HEK293 (cell line): ENCODE measurements around the gene ATP10A.

Source experiments
- CTCF ChIA-PET: fragments of 350-600 bp; formaldehyde crosslinking; extraction: SDS; loops from one replicate; lab custom pipeline; 2021; ENCODE audit warnings: antibody characterized with exemption; lab: Yijun Ruan, JAX
- POLR2A ChIA-PET: fragments of 300-600 bp; formaldehyde crosslinking; extraction: SDS; loops from one replicate; lab custom pipeline; 2020; ENCODE audit warnings: antibody characterized with exemption, inconsistent platforms; lab: Yijun Ruan, JAX
- H3K27ac ChIP-seq: fragments of 200-500 bp; sonication (Bioruptor generic); 2 replicates; pipeline ENCODE4 v1.5.1; 2014; ENCODE audit warnings: low read depth, low read length, control low read depth, inconsistent platforms; ENCODE audit errors: extremely low read depth
- H3K36me3 ChIP-seq, 2 experiments: fragments of 200-500 bp in 1 of 2; sonication (Bioruptor generic) in 1 of 2; 1 replicate in 1 of 2; 2 replicates in 1 of 2; pipeline ENCODE4 v1.5.1; 2014 to 2017; ENCODE audit warnings: inconsistent platforms in 2 of 2, low read length in 2 of 2; ENCODE audit not compliant: control insufficient read depth in 2 of 2, insufficient read depth in 1 of 2
- H3K4me1 ChIP-seq: fragments of 200-500 bp; sonication (Bioruptor generic); 2 replicates; pipeline ENCODE4 v1.5.1; 2014; ENCODE audit warnings: mild to moderate bottlenecking, low read length, inconsistent platforms; ENCODE audit not compliant: control insufficient read depth, insufficient read depth
- H3K4me3 ChIP-seq: 2 replicates; pipeline ENCODE4 v1.5.1; 2011; ENCODE audit warnings: low read depth, mild to moderate bottlenecking, control low read depth, low read length, moderate library complexity
- H3K9me3 ChIP-seq: fragments of 200-500 bp; sonication (Bioruptor generic); 2 replicates; pipeline ENCODE4 v1.5.1; 2014; ENCODE audit warnings: low read depth, low read length, inconsistent platforms; ENCODE audit not compliant: control insufficient read depth, insufficient read depth
- IKZF3 ChIP-seq: fragments of 450-650 bp; IDR thresholded peaks from 2 replicates; pipeline ENCODE4 v1.5.0; 2018; ENCODE audit warnings: missing biosample characterization, mild to moderate bottlenecking, missing genetic modification characterization, moderate library complexity
- PRDM2 ChIP-seq: fragments of 450-650 bp; formaldehyde crosslinking; IDR thresholded peaks from 2 replicates; pipeline ENCODE4 v1.5.1; 2016; ENCODE audit warnings: missing biosample characterization, missing genetic modification characterization, borderline replicate concordance
- SCRT2 ChIP-seq: fragments of 450-650 bp; formaldehyde crosslinking; IDR thresholded peaks from 2 replicates; pipeline ENCODE4 v1.5.1; 2016; ENCODE audit warnings: missing biosample characterization, missing genetic modification characterization
- SP7 ChIP-seq: fragments of 450-650 bp; formaldehyde crosslinking; IDR thresholded peaks from 2 replicates; pipeline ENCODE4 v1.5.1; 2016; ENCODE audit warnings: missing biosample characterization, missing genetic modification characterization
- YY2 ChIP-seq: fragments of 450-650 bp; formaldehyde crosslinking; IDR thresholded peaks from 2 replicates; pipeline ENCODE4 v1.5.1; 2016; ENCODE audit warnings: missing biosample characterization, missing genetic modification characterization
- ZBTB7A ChIP-seq: fragments of 450-650 bp; formaldehyde crosslinking; IDR thresholded peaks from 2 replicates; pipeline ENCODE4 v1.5.1; 2016; ENCODE audit warnings: low read depth, missing biosample characterization, missing genetic modification characterization
- ZNF10 ChIP-seq: fragments of 450-650 bp; formaldehyde crosslinking; IDR thresholded peaks from 2 replicates; pipeline ENCODE4 v1.5.1; 2017; ENCODE audit warnings: missing biosample characterization, missing genetic modification characterization
- ZNF223 ChIP-seq: fragments of 450-650 bp; formaldehyde crosslinking; IDR thresholded peaks from 2 replicates; pipeline ENCODE4 v1.5.1; 2016; ENCODE audit warnings: missing biosample characterization, missing genetic modification characterization
- ZNF350 ChIP-seq: fragments of 450-650 bp; formaldehyde crosslinking; IDR thresholded peaks from 2 replicates; pipeline ENCODE4 v1.5.0; 2017; ENCODE audit warnings: missing biosample characterization, mild to moderate bottlenecking, missing genetic modification characterization
- ZNF366 ChIP-seq: fragments of 450-650 bp; formaldehyde crosslinking; conservative IDR thresholded peaks from 2 replicates; pipeline ENCODE4 v1.5.1; 2016; ENCODE audit warnings: missing biosample characterization, missing genetic modification characterization
- ZNF510 ChIP-seq: fragments of 450-650 bp; formaldehyde crosslinking; IDR thresholded peaks from 2 replicates; pipeline ENCODE4 v1.5.1; 2018; ENCODE audit warnings: mild to moderate bottlenecking, missing genetic modification characterization, missing biosample characterization; ENCODE audit not compliant: insufficient replicate concordance
- ZNF560 ChIP-seq: fragments of 450-650 bp; formaldehyde crosslinking; IDR thresholded peaks from 2 replicates; pipeline ENCODE4 v1.5.1; 2017; ENCODE audit warnings: missing biosample characterization, missing genetic modification characterization, borderline replicate concordance
- ZNF626 ChIP-seq: fragments of 450-650 bp; sonication (Bioruptor Pico); formaldehyde crosslinking; IDR thresholded peaks from 2 replicates; pipeline ENCODE4 v1.5.1; 2018; ENCODE audit warnings: missing biosample characterization, missing genetic modification characterization, inconsistent platforms
- ZNF776 ChIP-seq: fragments of 450-650 bp; formaldehyde crosslinking; IDR thresholded peaks from 2 replicates; pipeline ENCODE4 v1.5.0; 2017; ENCODE audit warnings: missing biosample characterization, missing genetic modification characterization, borderline replicate concordance
- TF ChIP-seq, protein P1 (sequence below): fragments of 450-650 bp; formaldehyde crosslinking; optimal IDR thresholded peaks from 2 replicates; pipeline ENCODE3; 2016; ENCODE audit warnings: missing biosample characterization, mild to moderate bottlenecking, missing genetic modification characterization
- TF ChIP-seq, protein P2 (sequence below): fragments of 450-650 bp; formaldehyde crosslinking; IDR thresholded peaks from 2 replicates; pipeline ENCODE4 v1.5.1; 2016; ENCODE audit warnings: missing biosample characterization, missing genetic modification characterization
- TF ChIP-seq, protein P3 (sequence below): fragments of 450-650 bp; formaldehyde crosslinking; IDR thresholded peaks from 2 replicates; pipeline ENCODE4 v1.5.1; 2016; ENCODE audit warnings: missing biosample characterization, missing genetic modification characterization
- TF ChIP-seq, protein P4 (sequence below): fragments of 450-650 bp; formaldehyde crosslinking; IDR thresholded peaks from 2 replicates; pipeline ENCODE4 v1.5.1; 2016; ENCODE audit warnings: missing biosample characterization, missing genetic modification characterization
- TF ChIP-seq, protein P5 (sequence below): fragments of 450-650 bp; IDR thresholded peaks from 2 replicates; pipeline ENCODE4 v1.5.1; 2018; ENCODE audit warnings: missing biosample characterization, missing genetic modification characterization

The ATP10A gene

DNA sequence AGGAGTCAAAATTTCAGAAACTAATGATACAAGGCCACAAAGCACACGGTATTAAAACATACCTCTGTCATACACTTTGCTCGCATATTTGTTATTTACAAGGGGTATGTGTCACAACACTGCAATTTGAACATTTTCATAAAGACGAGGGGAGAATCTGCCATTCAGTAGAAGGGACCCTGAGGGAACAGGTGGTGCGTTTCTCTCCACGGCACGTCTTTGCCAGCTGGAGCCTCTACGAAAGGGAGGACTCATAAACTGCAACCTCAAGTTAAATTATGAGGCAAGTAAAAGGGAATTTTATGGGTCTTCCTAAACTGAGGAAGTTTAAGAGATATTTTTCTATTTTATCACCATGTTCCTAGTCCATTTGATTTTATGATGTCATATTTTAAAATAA is 19.1 kb downstream of the ATP10A start:
- no peaks in the 10 kb centered on the region for H3K9me3 ChIP-seq
- CTCF ChIA-PET = no interaction called here
- TF ChIP-seq ZNF366 (tag by site-specific recombination) = no peak
- no peak for TF ChIP-seq ZNF510 (tag by site-specific recombination)
- no peak for TF ChIP-seq ZNF776 (tag by site-specific recombination)
- no peak for TF ChIP-seq ZNF560 (tag by site-specific recombination)
- TF ChIP-seq, protein P1, sequence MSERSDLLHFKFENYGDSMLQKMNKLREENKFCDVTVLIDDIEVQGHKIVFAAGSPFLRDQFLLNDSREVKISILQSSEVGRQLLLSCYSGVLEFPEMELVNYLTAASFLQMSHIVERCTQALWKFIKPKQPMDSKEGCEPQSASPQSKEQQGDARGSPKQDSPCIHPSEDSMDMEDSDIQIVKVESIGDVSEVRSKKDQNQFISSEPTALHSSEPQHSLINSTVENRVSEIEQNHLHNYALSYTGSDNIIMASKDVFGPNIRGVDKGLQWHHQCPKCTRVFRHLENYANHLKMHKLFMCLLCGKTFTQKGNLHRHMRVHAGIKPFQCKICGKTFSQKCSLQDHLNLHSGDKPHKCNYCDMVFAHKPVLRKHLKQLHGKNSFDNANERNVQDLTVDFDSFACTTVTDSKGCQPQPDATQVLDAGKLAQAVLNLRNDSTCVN (tag by site-specific recombination) = no peak
- TF ChIP-seq ZNF10 (tag by site-specific recombination) = no peak
- TF ChIP-seq, protein P2, sequence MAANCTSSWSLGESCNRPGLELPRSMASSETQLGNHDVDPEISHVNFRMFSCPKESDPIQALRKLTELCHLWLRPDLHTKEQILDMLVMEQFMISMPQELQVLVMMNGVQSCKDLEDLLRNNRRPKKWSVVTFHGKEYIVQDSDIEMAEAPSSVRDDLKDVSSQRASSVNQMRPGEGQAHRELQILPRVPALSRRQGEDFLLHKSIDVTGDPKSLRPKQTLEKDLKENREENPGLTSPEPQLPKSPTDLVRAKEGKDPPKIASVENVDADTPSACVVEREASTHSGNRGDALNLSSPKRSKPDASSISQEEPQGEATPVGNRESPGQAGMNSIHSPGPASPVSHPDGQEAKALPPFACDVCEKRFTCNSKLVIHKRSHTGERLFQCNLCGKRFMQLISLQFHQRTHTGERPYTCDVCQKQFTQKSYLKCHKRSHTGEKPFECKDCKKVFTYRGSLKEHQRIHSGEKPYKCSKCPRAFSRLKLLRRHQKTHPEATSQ (tag by site-specific recombination) = no peak
- TF ChIP-seq IKZF3 = no peak
- no peak for TF ChIP-seq ZNF350
- no peak for TF ChIP-seq ZNF626 (tag by site-specific recombination)
- TF ChIP-seq, protein P3, sequence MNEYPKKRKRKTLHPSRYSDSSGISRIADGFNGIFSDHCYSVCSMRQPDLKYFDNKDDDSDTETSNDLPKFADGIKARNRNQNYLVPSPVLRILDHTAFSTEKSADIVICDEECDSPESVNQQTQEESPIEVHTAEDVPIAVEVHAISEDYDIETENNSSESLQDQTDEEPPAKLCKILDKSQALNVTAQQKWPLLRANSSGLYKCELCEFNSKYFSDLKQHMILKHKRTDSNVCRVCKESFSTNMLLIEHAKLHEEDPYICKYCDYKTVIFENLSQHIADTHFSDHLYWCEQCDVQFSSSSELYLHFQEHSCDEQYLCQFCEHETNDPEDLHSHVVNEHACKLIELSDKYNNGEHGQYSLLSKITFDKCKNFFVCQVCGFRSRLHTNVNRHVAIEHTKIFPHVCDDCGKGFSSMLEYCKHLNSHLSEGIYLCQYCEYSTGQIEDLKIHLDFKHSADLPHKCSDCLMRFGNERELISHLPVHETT (tag by site-specific recombination) = no peak
- no peak for TF ChIP-seq PRDM2
- TF ChIP-seq, protein P4, sequence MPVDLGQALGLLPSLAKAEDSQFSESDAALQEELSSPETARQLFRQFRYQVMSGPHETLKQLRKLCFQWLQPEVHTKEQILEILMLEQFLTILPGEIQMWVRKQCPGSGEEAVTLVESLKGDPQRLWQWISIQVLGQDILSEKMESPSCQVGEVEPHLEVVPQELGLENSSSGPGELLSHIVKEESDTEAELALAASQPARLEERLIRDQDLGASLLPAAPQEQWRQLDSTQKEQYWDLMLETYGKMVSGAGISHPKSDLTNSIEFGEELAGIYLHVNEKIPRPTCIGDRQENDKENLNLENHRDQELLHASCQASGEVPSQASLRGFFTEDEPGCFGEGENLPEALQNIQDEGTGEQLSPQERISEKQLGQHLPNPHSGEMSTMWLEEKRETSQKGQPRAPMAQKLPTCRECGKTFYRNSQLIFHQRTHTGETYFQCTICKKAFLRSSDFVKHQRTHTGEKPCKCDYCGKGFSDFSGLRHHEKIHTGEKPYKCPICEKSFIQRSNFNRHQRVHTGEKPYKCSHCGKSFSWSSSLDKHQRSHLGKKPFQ (tag by site-specific recombination) = no peak
- TF ChIP-seq ZNF223 (tag by site-specific recombination) = no peak
- TF ChIP-seq SP7 = no peak
- no peak for TF ChIP-seq SCRT2 (tag by site-specific recombination)
- TF ChIP-seq, protein P5, sequence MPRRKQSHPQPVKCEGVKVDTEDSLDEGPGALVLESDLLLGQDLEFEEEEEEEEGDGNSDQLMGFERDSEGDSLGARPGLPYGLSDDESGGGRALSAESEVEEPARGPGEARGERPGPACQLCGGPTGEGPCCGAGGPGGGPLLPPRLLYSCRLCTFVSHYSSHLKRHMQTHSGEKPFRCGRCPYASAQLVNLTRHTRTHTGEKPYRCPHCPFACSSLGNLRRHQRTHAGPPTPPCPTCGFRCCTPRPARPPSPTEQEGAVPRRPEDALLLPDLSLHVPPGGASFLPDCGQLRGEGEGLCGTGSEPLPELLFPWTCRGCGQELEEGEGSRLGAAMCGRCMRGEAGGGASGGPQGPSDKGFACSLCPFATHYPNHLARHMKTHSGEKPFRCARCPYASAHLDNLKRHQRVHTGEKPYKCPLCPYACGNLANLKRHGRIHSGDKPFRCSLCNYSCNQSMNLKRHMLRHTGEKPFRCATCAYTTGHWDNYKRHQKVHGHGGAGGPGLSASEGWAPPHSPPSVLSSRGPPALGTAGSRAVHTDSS (tag by site-specific recombination) = no peak
- TF ChIP-seq ZBTB7A (tag by site-specific recombination) = no peak
- no peak for TF ChIP-seq YY2 (tag by site-specific recombination)
- H3K4me1 ChIP-seq = peaks cover 4% of the 10 kb centered on the region
- no peak overlapping the region for H3K27ac ChIP-seq
- POLR2A ChIA-PET = no interaction called here
- H3K36me3 ChIP-seq = no peaks in the 10 kb centered on the region
- H3K4me3 ChIP-seq = no peak overlapping the region
